Mononuclear cell (primary cell): Measurements from ENCODE around the gene TRIM14. TPM values are rescaled to one million over a fixed set of nuclear protein-coding genes. Genes with fewer than 3 reads are reported as not detected.
"Not testable (repeated sequence)": the region's sequence is repeated elsewhere in the genome, so short reads cannot be mapped to it uniquely, and the experiment has no call there.

Source experiments
- H3K27me3 ChIP-seq: 2 replicates; pipeline ENCODE4 v1.6.0; 2011; ENCODE audit warnings: low read length, control low read depth; ENCODE audit not compliant: insufficient read depth
- H3K4me1 ChIP-seq: 2 replicates; pipeline ENCODE4 v1.5.1; 2011; ENCODE audit warnings: mild to moderate bottlenecking, low read length, control low read depth; ENCODE audit not compliant: insufficient read depth
- H3K4me3 ChIP-seq: 2 replicates; pipeline ENCODE4 v1.5.1; 2011; ENCODE audit warnings: mild to moderate bottlenecking, low read length, moderate library complexity
- H3K9me3 ChIP-seq: 2 replicates; pipeline ENCODE4 v1.5.1; 2011; ENCODE audit warnings: low read depth, mild to moderate bottlenecking, control low read depth, low read length
- total RNA-seq: library from RNA; depleted of rRNA; stranded (reverse); fragments of >200 nt; gene quantifications from one replicate; pipeline ENCODE4 v1.2.3, GENCODE V29; 2012

Gene TRIM14
- total RNA-seq, 1 donor: 16.4 TPM

DNA sequence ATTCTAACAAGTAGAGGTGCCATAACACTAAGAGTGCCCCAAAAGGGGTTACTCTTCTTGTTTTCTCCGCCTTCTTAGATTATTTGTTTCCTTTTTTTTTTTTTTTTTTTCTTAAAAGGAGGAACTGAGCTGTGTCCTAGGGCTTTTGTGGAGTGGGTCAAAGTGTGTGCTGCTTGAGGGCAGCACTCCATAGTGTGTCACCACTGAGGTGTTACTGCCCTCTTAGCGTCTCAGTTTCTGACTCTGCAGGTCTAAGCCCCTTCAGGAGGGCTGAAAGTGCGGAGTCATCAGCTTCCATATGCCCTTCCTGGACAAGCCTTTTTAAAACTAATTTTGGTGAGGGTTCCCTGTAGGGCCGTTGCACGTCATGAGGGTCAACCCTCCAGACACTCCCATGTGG is 75.1 kb downstream of the TRIM14 start:
- H3K9me3 ChIP-seq: no peaks in the 10 kb centered on the region

DNA sequence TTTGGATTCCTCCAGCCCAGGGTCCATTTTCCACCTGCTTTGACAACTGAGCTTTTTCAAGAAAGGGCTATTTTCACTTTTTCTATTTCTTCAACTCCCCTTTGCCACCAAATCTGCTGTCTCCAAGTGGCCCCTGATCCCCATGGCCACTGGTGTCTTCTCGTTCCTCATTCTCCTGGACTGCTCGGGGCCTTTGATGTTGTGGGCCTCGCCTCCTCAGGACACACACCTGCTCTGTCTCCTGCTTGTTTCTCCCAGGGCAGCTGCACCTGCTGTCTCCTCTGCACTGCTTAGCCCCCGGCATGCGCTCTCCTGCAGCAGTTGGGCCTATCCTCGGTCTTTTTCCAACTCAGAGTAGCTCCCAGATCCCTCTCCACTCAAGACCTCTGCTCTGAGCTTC is 78.8 kb downstream of the TRIM14 start:
- Histone ChIP-seq H3K27me3 (no peaks in the 10 kb centered on the region), H3K4me3 (no peak overlapping the region), H3K9me3 (no peaks in the 10 kb centered on the region), H3K4me1 (peaks cover 14% of the 10 kb centered on the region)

More for the DNA sequence above, 75.1 kb downstream of the TRIM14 start:
- no peaks in the 10 kb centered on the region for H3K27me3 ChIP-seq
- no peak overlapping the region for H3K4me3 ChIP-seq
- H3K4me1 ChIP-seq: peaks cover 40% of the 10 kb centered on the region

DNA sequence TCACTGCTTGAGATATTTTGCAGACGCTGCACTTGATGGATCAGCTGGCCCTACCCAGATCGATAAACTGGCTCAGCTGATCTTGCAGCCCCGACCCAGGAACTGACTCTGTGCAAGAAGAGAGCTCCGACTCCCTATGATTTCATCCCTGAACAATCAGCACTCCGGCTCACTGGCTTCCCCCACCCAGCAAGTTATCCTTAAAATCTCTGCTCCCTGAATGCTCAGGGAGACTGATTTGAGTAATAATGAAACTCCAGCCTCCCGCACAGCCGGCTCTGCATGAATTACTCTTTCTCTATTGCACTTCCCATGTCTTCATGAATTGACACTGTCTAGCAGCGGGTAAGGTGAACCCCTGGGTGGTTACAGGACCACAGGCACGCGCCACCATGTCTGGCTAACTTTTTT is 79.4 kb downstream of the TRIM14 start:
- Histone ChIP-seq H3K9me3 (no peaks in the 10 kb centered on the region), H3K4me1 (peaks cover 11% of the 10 kb centered on the region), H3K27me3 (no peaks in the 10 kb centered on the region), H3K4me3 (no peak overlapping the region)

- Histone ChIP-seq H3K4me1 (peaks cover 10% of the 10 kb centered on the region), H3K4me3 (no peak overlapping the region), H3K27me3 (no peaks in the 10 kb centered on the region), H3K9me3 (no peaks in the 10 kb centered on the region)
Observed at GRCh38 chr9:98038958-98039357, 80.1 kb downstream of the TRIM14 start.

- H3K4me3 ChIP-seq: no peak overlapping the region
- H3K9me3 ChIP-seq: no peaks in the 10 kb centered on the region
- H3K4me1 ChIP-seq: peaks cover 5% of the 10 kb centered on the region
- H3K27me3 ChIP-seq: no peaks in the 10 kb centered on the region
Observed at GRCh38 chr9:98037357-98037756, 81.7 kb downstream of the TRIM14 start.

DNA sequence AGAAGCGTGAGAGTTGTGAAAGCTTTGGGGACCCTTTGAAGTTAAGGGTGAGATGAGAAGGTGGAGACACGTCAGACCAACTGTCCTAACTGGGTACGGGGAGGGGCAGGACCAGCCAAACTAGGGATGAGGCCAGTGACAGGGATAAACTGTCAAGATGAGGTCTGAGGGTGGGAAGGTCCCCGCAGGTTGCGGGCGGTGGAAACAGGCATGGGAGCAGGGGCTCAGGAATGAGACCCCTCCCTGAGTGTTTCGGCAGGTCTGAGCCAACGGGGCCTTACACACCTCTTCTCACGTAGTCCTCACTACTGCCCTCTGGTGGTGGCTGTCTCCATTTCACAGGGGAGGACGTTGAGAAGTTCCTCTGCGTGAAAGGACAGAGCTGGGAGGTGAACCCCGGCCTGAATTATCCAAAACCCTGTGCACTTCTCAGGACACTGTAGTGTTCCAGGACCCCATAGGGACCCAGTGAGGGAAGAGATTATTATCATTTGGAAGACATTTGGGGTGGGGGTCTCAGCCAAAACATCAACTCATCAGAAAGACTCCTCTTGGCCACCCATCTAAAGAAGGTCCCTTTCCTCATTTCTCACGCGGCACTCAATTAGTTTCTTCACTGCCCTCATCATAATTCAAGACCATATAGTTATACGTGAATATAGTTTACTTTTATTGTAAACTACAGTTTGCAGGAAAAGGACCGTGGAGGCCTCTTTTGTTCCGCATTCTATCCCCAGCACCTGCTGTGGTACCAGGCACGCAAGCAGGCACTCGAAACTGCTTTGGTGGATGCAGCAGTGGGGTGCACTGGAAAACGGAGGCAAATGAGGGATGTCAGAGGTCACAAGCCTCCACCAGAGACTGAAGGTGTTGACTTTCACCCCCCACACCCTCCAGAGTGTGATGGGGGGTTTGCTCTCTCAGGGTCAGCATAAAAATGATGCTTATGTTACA is 84.2 kb downstream of the TRIM14 start:
- no peak overlapping the region for H3K4me3 ChIP-seq
- no peaks in the 10 kb centered on the region for H3K27me3 ChIP-seq
- no peaks in the 10 kb centered on the region for H3K9me3 ChIP-seq
- peaks cover 5% of the 10 kb centered on the region for H3K4me1 ChIP-seq

DNA sequence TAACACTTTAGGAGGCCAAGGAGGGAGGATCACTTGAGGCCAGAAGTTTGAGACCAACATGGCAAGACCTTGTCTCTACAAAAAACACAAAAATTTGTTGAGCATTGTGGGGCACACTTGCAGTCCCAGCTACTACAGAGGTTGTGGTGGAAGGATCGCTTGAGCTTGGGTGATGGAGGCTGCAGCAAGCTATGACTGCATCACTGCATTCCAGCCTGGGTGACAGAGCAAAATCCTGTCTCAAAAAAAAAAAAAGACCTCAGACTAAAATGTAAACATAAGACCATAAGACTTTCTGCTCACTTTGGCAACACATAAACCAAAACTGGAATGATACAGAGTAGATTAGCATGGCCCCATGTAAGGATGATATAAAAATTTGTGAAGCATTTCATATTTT is 87.1 kb downstream of the TRIM14 start:
- Histone ChIP-seq H3K4me1 (peaks cover 5% of the 10 kb centered on the region), H3K27me3 (no peaks in the 10 kb centered on the region), H3K9me3 (no peaks in the 10 kb centered on the region), H3K4me3 (no peak overlapping the region)

GRCh38 chr9:98031169-98031568 is 87.9 kb downstream of the TRIM14 start:
- no peak overlapping the region for H3K4me3 ChIP-seq
- no peaks in the 10 kb centered on the region for H3K9me3 ChIP-seq
- H3K4me1 ChIP-seq: peaks cover 5% of the 10 kb centered on the region
- H3K27me3 ChIP-seq: no peaks in the 10 kb centered on the region

GRCh38 chr9:98024702-98025101 is 94.3 kb downstream of the TRIM14 start:
- no peak overlapping the region for H3K4me3 ChIP-seq
- peaks cover 5% of the 10 kb centered on the region for H3K4me1 ChIP-seq
- no peaks in the 10 kb centered on the region for H3K27me3 ChIP-seq
- H3K9me3 ChIP-seq: no peaks in the 10 kb centered on the region

DNA sequence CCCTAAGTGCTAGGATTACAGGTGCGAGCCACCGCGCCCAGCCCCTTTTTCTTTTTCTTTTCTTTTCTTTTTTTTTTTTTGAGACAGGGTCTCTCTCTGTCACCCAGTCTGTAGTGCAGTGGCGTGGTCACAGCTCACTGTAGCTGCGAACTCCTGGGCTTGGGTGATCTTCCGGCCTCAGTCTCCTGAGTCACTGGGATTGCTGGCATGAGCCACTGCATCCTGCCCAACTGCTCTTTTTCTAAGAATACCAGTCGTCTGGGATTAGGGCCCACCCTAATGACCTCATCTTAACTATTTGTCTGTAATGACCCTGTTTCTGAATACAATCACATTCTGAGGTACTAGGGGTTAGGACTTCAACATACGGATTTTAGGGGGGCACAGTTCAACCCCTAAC is 96.6 kb downstream of the TRIM14 start:
- Histone ChIP-seq H3K4me3 (no peak overlapping the region), H3K9me3 (no peaks in the 10 kb centered on the region), H3K4me1 (peaks cover 5% of the 10 kb centered on the region), H3K27me3 (no peaks in the 10 kb centered on the region)

DNA sequence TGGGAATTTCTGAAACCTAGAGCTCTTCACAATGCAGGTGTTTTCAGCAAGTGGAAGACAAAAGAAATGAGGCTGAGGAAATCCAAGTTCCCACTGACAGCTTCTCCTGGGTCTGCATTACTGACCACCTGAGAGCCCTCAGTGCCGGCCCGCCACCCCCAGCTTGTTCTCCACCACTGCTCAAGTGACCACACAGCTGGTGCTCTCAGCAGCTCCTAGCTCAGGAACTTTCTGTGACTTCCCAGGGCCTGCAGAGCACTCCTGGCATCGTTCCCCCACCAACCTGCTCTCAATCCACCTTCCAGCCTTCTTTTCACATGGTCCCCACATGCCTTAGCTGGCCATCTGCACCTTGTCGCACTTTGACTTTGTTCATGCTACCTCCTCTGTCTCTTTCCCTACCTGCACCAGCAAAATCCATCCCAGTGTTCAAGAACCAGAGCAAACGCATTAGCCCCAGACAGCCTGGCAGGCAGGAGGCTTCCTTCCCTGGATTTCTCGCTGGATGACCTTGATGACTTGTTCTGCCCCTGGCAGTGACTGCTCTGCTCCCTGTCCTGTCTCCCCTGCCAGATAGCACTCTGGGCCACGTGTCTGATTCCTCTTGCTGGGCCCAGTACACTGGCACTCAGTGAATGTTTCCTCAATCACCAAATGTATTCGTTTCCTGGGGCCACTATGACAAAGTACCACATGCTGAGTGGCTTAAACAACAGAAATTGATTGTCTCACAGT is 97.5 kb downstream of the TRIM14 start:
- H3K9me3 ChIP-seq: no peaks in the 10 kb centered on the region
- H3K27me3 ChIP-seq: no peaks in the 10 kb centered on the region
- H3K4me1 ChIP-seq: peaks cover 5% of the 10 kb centered on the region
- no peak overlapping the region for H3K4me3 ChIP-seq

- Histone ChIP-seq H3K4me3 (no peak overlapping the region), H3K9me3 (no peaks in the 10 kb centered on the region), H3K4me1 (peaks cover 5% of the 10 kb centered on the region), H3K27me3 (no peaks in the 10 kb centered on the region)
Observed at GRCh38 chr9:98020476-98021145, 98.4 kb downstream of the TRIM14 start.

- not testable (repeated sequence) for H3K4me3 ChIP-seq, H3K27me3 ChIP-seq, H3K9me3 ChIP-seq, H3K4me1 ChIP-seq
Observed at GRCh38 chr9:98019869-98020268, 99.2 kb downstream of the TRIM14 start.
